ENCODE results near the gene SNED1.

Gene SNED1

GRCh38 chr2:241007111-241007510 lies 8.7 kb downstream of the SNED1 start:
- DNase-seq, result no peak

- no peak for DNase-seq
Measured at GRCh38 chr2:241007880-241008710, 9.7 kb downstream of the SNED1 start.

GRCh38 chr2:241008711-241009121 lies 10.3 kb downstream of the SNED1 start:
- no peak for DNase-seq

- no peak for DNase-seq
Measured at GRCh38 chr2:241009191-241009590, 10.8 kb downstream of the SNED1 start.

GRCh38 chr2:241009601-241010530 lies 11.4 kb downstream of the SNED1 start:
- DNase-seq, result peak; percentile 11

GRCh38 chr2:241010531-241011295 lies 12.3 kb downstream of the SNED1 start:
- no peak for DNase-seq

- DNase-seq, result no peak
Measured at GRCh38 chr2:241011296-241011600, 12.8 kb downstream of the SNED1 start.

- DNase-seq, result no peak
Measured at GRCh38 chr2:241011751-241012510, 13.5 kb downstream of the SNED1 start.

GRCh38 chr2:241014224-241014623 lies 15.8 kb downstream of the SNED1 start:
- no peak for DNase-seq

- no peak for DNase-seq
Measured at GRCh38 chr2:241014764-241015163, 16.3 kb downstream of the SNED1 start.

GRCh38 chr2:241015439-241015838 lies 17.0 kb downstream of the SNED1 start:
- no peak for DNase-seq

- DNase-seq, result no peak
Measured at GRCh38 chr2:241017228-241017940, 19.0 kb downstream of the SNED1 start.

- no peak for DNase-seq
Measured at GRCh38 chr2:241018051-241018891, 19.9 kb downstream of the SNED1 start.

GRCh38 chr2:241019441-241020139 lies 21.2 kb downstream of the SNED1 start:
- no peak for DNase-seq

GRCh38 chr2:241020201-241020600 lies 21.8 kb downstream of the SNED1 start:
- DNase-seq, result no peak

- DNase-seq, result no peak
Measured at GRCh38 chr2:241020629-241021190, 22.3 kb downstream of the SNED1 start.

GRCh38 chr2:241025639-241026038 lies 27.2 kb downstream of the SNED1 start:
- DNase-seq, result no peak

GRCh38 chr2:241029599-241030332 lies 31.3 kb downstream of the SNED1 start:
- DNase-seq, result no peak

GRCh38 chr2:241030333-241030680 lies 31.9 kb downstream of the SNED1 start:
- DNase-seq, result no peak

Data from COR-L47 (cell line).